Measurements from ENCODE around the gene GDA.

DNA sequence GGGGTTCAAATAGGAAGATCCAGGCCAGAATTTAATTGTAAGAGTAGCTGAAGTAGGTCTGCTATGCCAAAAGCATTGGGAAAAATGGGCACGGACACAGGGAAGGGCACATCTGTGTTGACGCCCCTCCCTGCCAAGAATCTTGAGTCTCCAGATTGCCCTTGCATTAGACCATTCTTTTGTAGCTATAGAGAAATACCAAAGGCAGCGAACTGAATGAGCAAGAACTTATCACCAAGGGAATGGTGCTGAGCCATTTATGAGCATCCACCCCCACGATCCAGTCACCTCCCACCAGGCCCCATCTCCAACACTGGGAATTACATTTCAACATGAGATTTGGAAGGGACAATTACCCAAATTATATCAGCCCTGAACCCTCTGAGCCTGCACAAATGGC lies 18.0 kb upstream of the GDA start:
- no peak for TF ChIP-seq POLR2A (IDR thresholded peaks at IDR 0.05; ENCODE audit: low read length)
- no peak for TF ChIP-seq GATA1 (IDR thresholded peaks at IDR 0.05; ENCODE audit: low read depth, low read length)

Measured in erythroblast (primary cell).